Stimulated activated naive CD8-positive, alpha-beta T cell treated with anti-CD3 and anti-CD28 coated beads, Interleukin-15, Interleukin-2, amounts not matched to agents 100 U/mL and 50 U/mL, for 24 hours (primary cell): ENCODE measurements around the gene FAM234A.
A peak's percentile ranks its signal among the peaks of the same experiment; 100 is the strongest.
"Not testable (repeated sequence)": the region's sequence is repeated elsewhere in the genome, so short reads cannot be mapped to it uniquely, and the experiment has no call there.

Experiments used
- ATAC-seq: fragments of 150-1000 bp; cut with Tn5 transposase; one replicate; pipeline ENCODE4 v1.10.0; 2021
- DNase-seq: peaks from one replicate; pipeline ENCODE4 v3.0.0; 2021

Gene FAM234A

GRCh38 chr16:230949-231348 is 3.7 kb upstream of the FAM234A start:
- DNase-seq (no peak), ATAC-seq (no peak)

- ATAC-seq (no peak), DNase-seq (no peak)
Observed at GRCh38 chr16:239948-240277, 5.3 kb downstream of the FAM234A start.

- ATAC-seq (no peak), DNase-seq (no peak)
Observed at GRCh38 chr16:240559-240958, 5.9 kb downstream of the FAM234A start.

GRCh38 chr16:242281-242680 is 7.7 kb downstream of the FAM234A start:
- no peak for ATAC-seq
- DNase-seq: no peak

GRCh38 chr16:243348-243747 is 8.7 kb downstream of the FAM234A start:
- ATAC-seq: no peak

GRCh38 chr16:245105-245504 is 10.5 kb downstream of the FAM234A start:
- ATAC-seq: no peak

More at GRCh38 chr16:243348-243747, 8.7 kb downstream of the FAM234A start:
- no peak for DNase-seq

GRCh38 chr16:247027-247426 is 12.4 kb downstream of the FAM234A start:
- DNase-seq (no peak), ATAC-seq (no peak)

More at GRCh38 chr16:245105-245504, 10.5 kb downstream of the FAM234A start:
- no peak for DNase-seq

- ATAC-seq (no peak), DNase-seq (no peak)
Observed at GRCh38 chr16:249431-249830, 14.8 kb downstream of the FAM234A start.

GRCh38 chr16:252366-253337 is 18.0 kb downstream of the FAM234A start:
- DNase-seq: peak; percentile 52
- peak; percentile 75 for ATAC-seq

- ATAC-seq: peak; percentile 62
- DNase-seq: no peak
Observed at GRCh38 chr16:253833-254232, 19.2 kb downstream of the FAM234A start.

- ATAC-seq: no peak
Observed at GRCh38 chr16:254461-254860, 19.8 kb downstream of the FAM234A start.

GRCh38 chr16:255183-255582 is 20.6 kb downstream of the FAM234A start:
- no peak for ATAC-seq
- no peak for DNase-seq

More at GRCh38 chr16:254461-254860, 19.8 kb downstream of the FAM234A start:
- no peak for DNase-seq

- ATAC-seq, DNase-seq: not testable (repeated sequence)
Observed at GRCh38 chr16:258091-258490, 23.5 kb downstream of the FAM234A start.

GRCh38 chr16:259226-259625 is 24.6 kb downstream of the FAM234A start:
- DNase-seq: no peak
- ATAC-seq: no peak

- ATAC-seq (no peak), DNase-seq (no peak)
Observed at GRCh38 chr16:259814-260253, 25.2 kb downstream of the FAM234A start.

- no peak for DNase-seq
Observed at GRCh38 chr16:260326-260725, 25.7 kb downstream of the FAM234A start.

GRCh38 chr16:261031-261691 is 26.5 kb downstream of the FAM234A start:
- no peak for ATAC-seq
- no peak for DNase-seq

More at GRCh38 chr16:260326-260725, 25.7 kb downstream of the FAM234A start:
- no peak for ATAC-seq

GRCh38 chr16:262121-262745 is 27.6 kb downstream of the FAM234A start:
- ATAC-seq: no peak
- DNase-seq: no peak

GRCh38 chr16:263182-263774 is 28.7 kb downstream of the FAM234A start:
- ATAC-seq (no peak), DNase-seq (no peak)

- ATAC-seq (no peak), DNase-seq (no peak)
Observed at GRCh38 chr16:263944-264343, 29.3 kb downstream of the FAM234A start.

GRCh38 chr16:264440-264951 is 29.9 kb downstream of the FAM234A start:
- no peak for DNase-seq
- no peak for ATAC-seq

GRCh38 chr16:265002-265529 is 30.4 kb downstream of the FAM234A start:
- ATAC-seq: no peak
- no peak for DNase-seq
